Karpas-422 (cell line): ENCODE data around the gene IFT52. TPM values are rescaled to one million over a fixed set of nuclear protein-coding genes. Genes with fewer than 3 reads are reported as not detected.

Experiments used
- DNase-seq: peaks from one replicate; pipeline ENCODE4 v3.0.0-alpha.2; 2015
- H2AFZ ChIP-seq: fragments of 200-600 bp; sonication (generic); 2 replicates; pipeline ENCODE4 v1.6.1; 2014; ENCODE audit warnings: antibody characterized with exemption, low read length, mixed read lengths
- H3K27ac ChIP-seq: fragments of 200-600 bp; sonication (generic); 2 replicates; pipeline ENCODE4 v1.5.1; 2014; ENCODE audit warnings: mild to moderate bottlenecking, low read length, moderate library complexity
- H3K27me3 ChIP-seq: fragments of 200-600 bp; sonication (generic); 2 replicates; pipeline ENCODE4 v1.6.1; 2014; ENCODE audit warnings: low read length, mixed read lengths
- H3K36me3 ChIP-seq: fragments of 200-600 bp; sonication (generic); 2 replicates; pipeline ENCODE4 v1.6.1; 2014; ENCODE audit warnings: low read length, mixed read lengths; ENCODE audit not compliant: insufficient read depth
- H3K4me1 ChIP-seq: fragments of 200-600 bp; sonication (generic); 2 replicates; pipeline ENCODE4 v1.6.1; 2014; ENCODE audit warnings: mild to moderate bottlenecking, low read length, mixed read lengths
- H3K4me2 ChIP-seq: fragments of 200-600 bp; sonication (generic); 2 replicates; pipeline ENCODE4 v1.6.1; 2014; ENCODE audit warnings: low read length, low read depth, mild to moderate bottlenecking; ENCODE audit not compliant: poor library complexity, severe bottlenecking
- H3K4me3 ChIP-seq: fragments of 200-600 bp; sonication (generic); 2 replicates; pipeline ENCODE4 v1.5.1; 2014; ENCODE audit warnings: mild to moderate bottlenecking, antibody characterized with exemption, low read length, mixed read lengths
- H3K79me2 ChIP-seq: fragments of 200-600 bp; sonication (generic); 2 replicates; pipeline ENCODE4 v1.6.1; 2014; ENCODE audit warnings: mild to moderate bottlenecking, low read length, mixed read lengths
- H3K9ac ChIP-seq: fragments of 200-600 bp; sonication (generic); 2 replicates; pipeline ENCODE4 v1.6.0; 2014; ENCODE audit warnings: low read length
- H3K9me2 ChIP-seq: fragments of 200-600 bp; sonication (generic), shearing (Covaris generic); replicated peaks from 2 replicates; pipeline ENCODE4 v1.6.0; 2014; ENCODE audit warnings: mild to moderate bottlenecking, low read length, moderate library complexity; ENCODE audit not compliant: insufficient read depth
- H3K9me3 ChIP-seq: fragments of 300-700, 200-600 bp; sonication (generic); 2 replicates; pipeline ENCODE4 v1.6.1; 2014; ENCODE audit warnings: low read length, mixed read lengths
- H4K20me1 ChIP-seq: fragments of 200-600 bp; sonication (generic); 2 replicates; pipeline ENCODE4 v1.6.1; 2014; ENCODE audit warnings: mild to moderate bottlenecking, antibody characterized with exemption, low read length, low read depth; ENCODE audit not compliant: insufficient read depth
- total RNA-seq: library from RNA; depleted of rRNA; stranded (reverse); fragments of >200 nt; shearing (Covaris generic); gene quantifications from 2 replicates; pipeline ENCODE4 v1.2.3, GENCODE V29; 2014; ENCODE audit warnings: low replicate concordance; rRNA removed

IFT52 gene
- total RNA-seq, 1 experiment from 2014 or later: 34.5 TPM

- no peak for DNase-seq
- H3K4me1 ChIP-seq: peaks cover 22% of the 10 kb centered on the region
Observed at GRCh38 chr20:43694763-43695162, 104.0 kb downstream of the IFT52 start.

GRCh38 chr20:43695571-43695970 is 104.8 kb downstream of the IFT52 start:
- Histone ChIP-seq H3K9me3 (no peaks in the 10 kb centered on the region), H3K79me2 (peaks cover 7% of the 10 kb centered on the region), H3K9ac (no peak overlapping the region), H3K27ac (no peak overlapping the region), H3K36me3 (peaks cover 29% of the 10 kb centered on the region), H3K4me1 (peaks cover 22% of the 10 kb centered on the region), H3K9me2 (no peaks in the 10 kb centered on the region), H3K4me2 (no peak overlapping the region), H3K4me3 (no peak overlapping the region), H3K27me3 (no peaks in the 10 kb centered on the region), H2AFZ (no peak overlapping the region), H4K20me1 (0 out of 2 replicates have a peak, but pooled peaks cover 3% of the 10 kb centered on the region)
- DNase-seq: no peak

More at GRCh38 chr20:43694763-43695162, 104.0 kb downstream of the IFT52 start:
- Histone ChIP-seq H3K9me3 (no peaks in the 10 kb centered on the region), H2AFZ (no peak overlapping the region), H3K27me3 (no peaks in the 10 kb centered on the region), H3K4me2 (no peak overlapping the region), H3K4me3 (no peak overlapping the region), H3K36me3 (peaks cover 25% of the 10 kb centered on the region), H3K79me2 (peaks cover 8% of the 10 kb centered on the region), H3K27ac (no peak overlapping the region), H4K20me1 (0 out of 2 replicates have a peak, but pooled peaks cover 3% of the 10 kb centered on the region), H3K9ac (no peak overlapping the region), H3K9me2 (no peaks in the 10 kb centered on the region)

Other genes starting within 250 kb of the IFT52 start
- 61.4 and 69.9 TPM in 2 replicates for gene SRSF6, start 133.0 kb upstream of the IFT52 start, total RNA-seq
- 15.5 and 31.2 TPM in 2 replicates for gene L3MBTL1, start 83.2 kb upstream of the IFT52 start, total RNA-seq
- gene SGK2, start 31.9 kb upstream of the IFT52 start, total RNA-seq: 0.43 TPM in 1 of 2 replicates, not detected in the other
- 18.2 and 30.8 TPM in 2 replicates for gene MYBL2, start 76.2 kb downstream of the IFT52 start, total RNA-seq
- gene GTSF1L, start 136.1 kb downstream of the IFT52 start, total RNA-seq: not detected in 2 replicates